ENCODE data around the gene GMNN.

DNA sequence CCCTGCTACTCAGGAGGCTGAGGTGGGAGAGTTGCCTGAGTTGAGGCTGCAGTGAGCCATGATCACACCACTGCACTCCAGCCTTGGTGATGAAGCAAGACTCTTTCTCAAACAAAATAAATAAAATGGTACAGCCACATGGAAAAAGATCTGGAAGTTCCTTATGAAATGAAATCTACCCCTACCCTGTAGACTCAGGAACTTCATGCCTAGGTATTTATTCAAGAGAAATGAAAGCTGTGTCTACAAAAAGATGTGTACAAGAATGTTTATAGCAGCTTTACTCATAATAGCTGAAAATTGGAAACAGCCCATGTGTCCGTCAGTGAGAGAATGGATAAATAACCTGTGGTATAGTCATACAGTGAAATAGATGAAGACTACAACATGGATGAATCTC lies 40.6 kb upstream of the GMNN start:
- no peak for TF ChIP-seq CTCF (conservative IDR thresholded peaks at IDR 0.05; ENCODE audit: low read depth, low read length)
- no peak for TF ChIP-seq EZH2 (IDR thresholded peaks at IDR 0.05; ENCODE audit: low read length, unreplicated experiment)
- no peak for TF ChIP-seq EZH2phosphoT487 (IDR thresholded peaks at IDR 0.05; ENCODE audit: borderline replicate concordance, low read length)
